ENCODE results near the gene ZMYND8. TPM values are rescaled to one million over a fixed set of nuclear protein-coding genes. Genes with fewer than 3 reads are reported as not detected.

ZMYND8 gene
- total and polyA plus RNA-seq, 2 donors (not counting 3 experiments of a cell fraction or from before 2014, with no cell fraction given), result 30.6 to 75.2 TPM

- no peak for FAIRE-seq
- POLR2A ChIA-PET, result interaction anchor here (0.6 kb wide), 2 partner anchors 14 to 31 kb away, joined by 3 to 4 read pairs; no protein-coding TSS in a partner anchor
Observed at GRCh38 chr20:47347661-47348435, 8.7 kb downstream of the ZMYND8 start.

More at GRCh38 chr20:47347661-47348435, 8.7 kb downstream of the ZMYND8 start:
- no TSS peak for BruUV-seq (replicated peaks)
- Histone ChIP-seq H3K9me3 (replicated peaks; ENCODE audit: control insufficient read depth, insufficient read depth, low read length) (no peaks in the 10 kb centered on the region), H3K36me3 (ENCODE audit: control insufficient read depth in 2 of 2, extremely low read depth in 1 of 2, insufficient read depth in 2 of 2, low read length in 2 of 2) (peaks cover 4 to 23% of the 10 kb centered on the region in 2 experiments), H3K4me2 (ENCODE audit: insufficient read depth, low read length) (peak overlapping the region; percentile 97), H3K4me1 (ENCODE audit: control insufficient read depth, extremely low read depth, insufficient read depth, low read length) (peaks cover 54% of the 10 kb centered on the region), H3K9me1 (replicated peaks; ENCODE audit: control insufficient read depth, extremely low read depth, insufficient read depth, low read length) (no peaks in the 10 kb centered on the region), H3K79me2 (ENCODE audit: control insufficient read depth, insufficient read depth, low read length) (peaks cover 91% of the 10 kb centered on the region), H2AFZ (ENCODE audit: low read depth, low read length) (no peak overlapping the region), H4K20me1 (replicated peaks; ENCODE audit: control insufficient read depth, extremely low read depth, insufficient read depth, low read length) (no peaks in the 10 kb centered on the region), H3K9ac (replicated peaks; ENCODE audit: extremely low read depth, insufficient read depth, low read length) (peak overlapping the region; percentile 49), H3K27me3 (ENCODE audit: control insufficient read depth in 2 of 2, insufficient read depth in 2 of 2, low read length in 2 of 2) (no peaks in the 10 kb centered on the region), H3K27ac (ENCODE audit: insufficient read depth, low read depth, low read length) (peak overlapping the region; percentile 97), H3K4me3 (replicated peaks in 1 of 3; ENCODE audit: insufficient read depth in 1 of 3, low read depth in 1 of 3, low read length in 3 of 3) (no peak overlapping the region)
- intact Hi-C loops (cut with micrococcal nuclease), result no loop called here
- CTCF ChIA-PET, result interaction anchor here (1.3 to 3.2 kb wide), 7 partner anchors 11 to 74 kb away, joined by 4 to 21 read pairs (median 5); no protein-coding TSS in a partner anchor
- no peak for TF ChIP-seq MYC (IDR thresholded peaks at IDR 0.05; ENCODE audit: low read depth, low read length)
- TF ChIP-seq POLR2A (IDR thresholded peaks at IDR 0.05; ENCODE audit: low read depth, low read length), result no peak
- no peak for TF ChIP-seq POLR2AphosphoS5 (IDR thresholded peaks at IDR 0.05; ENCODE audit: insufficient read depth, low read depth, low read length)
- TF ChIP-seq GATA2 (IDR thresholded peaks at IDR 0.05; ENCODE audit: insufficient read depth, insufficient read length, low read depth, low read length), result no peak
- TF ChIP-seq JUN (IDR thresholded peaks at IDR 0.05; ENCODE audit: borderline replicate concordance, insufficient read depth, insufficient read length, low read depth), result no peak
- no peak for TF ChIP-seq FOS (IDR thresholded peaks at IDR 0.05; ENCODE audit: borderline replicate concordance, insufficient read depth, low read length)
- TF ChIP-seq, protein P1, sequence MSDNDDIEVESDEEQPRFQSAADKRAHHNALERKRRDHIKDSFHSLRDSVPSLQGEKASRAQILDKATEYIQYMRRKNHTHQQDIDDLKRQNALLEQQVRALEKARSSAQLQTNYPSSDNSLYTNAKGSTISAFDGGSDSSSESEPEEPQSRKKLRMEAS (IDR thresholded peaks at IDR 0.05; ENCODE audit: insufficient read depth, insufficient read length), result no peak
- TF ChIP-seq, protein P2, sequence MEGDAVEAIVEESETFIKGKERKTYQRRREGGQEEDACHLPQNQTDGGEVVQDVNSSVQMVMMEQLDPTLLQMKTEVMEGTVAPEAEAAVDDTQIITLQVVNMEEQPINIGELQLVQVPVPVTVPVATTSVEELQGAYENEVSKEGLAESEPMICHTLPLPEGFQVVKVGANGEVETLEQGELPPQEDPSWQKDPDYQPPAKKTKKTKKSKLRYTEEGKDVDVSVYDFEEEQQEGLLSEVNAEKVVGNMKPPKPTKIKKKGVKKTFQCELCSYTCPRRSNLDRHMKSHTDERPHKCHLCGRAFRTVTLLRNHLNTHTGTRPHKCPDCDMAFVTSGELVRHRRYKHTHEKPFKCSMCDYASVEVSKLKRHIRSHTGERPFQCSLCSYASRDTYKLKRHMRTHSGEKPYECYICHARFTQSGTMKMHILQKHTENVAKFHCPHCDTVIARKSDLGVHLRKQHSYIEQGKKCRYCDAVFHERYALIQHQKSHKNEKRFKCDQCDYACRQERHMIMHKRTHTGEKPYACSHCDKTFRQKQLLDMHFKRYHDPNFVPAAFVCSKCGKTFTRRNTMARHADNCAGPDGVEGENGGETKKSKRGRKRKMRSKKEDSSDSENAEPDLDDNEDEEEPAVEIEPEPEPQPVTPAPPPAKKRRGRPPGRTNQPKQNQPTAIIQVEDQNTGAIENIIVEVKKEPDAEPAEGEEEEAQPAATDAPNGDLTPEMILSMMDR (IDR thresholded peaks at IDR 0.05; ENCODE audit: extremely low read depth in 1 of 2, insufficient read depth in 1 of 2, low read depth in 1 of 2, low read length in 2 of 2), result no peak
- TF ChIP-seq EZH2 (IDR thresholded peaks at IDR 0.05; ENCODE audit: borderline replicate concordance, low read depth, low read length, severe bottlenecking), result no peak
- dilution Hi-C loops (cut with MboI; ENCODE audit: extremely low pct_ligation_motif_present, low sequenced_read_pairs), result no loop called here
- no peak for DNase-seq (ENCODE audit: low read depth, low spot score)

Measured in endothelial cell of umbilical vein (primary cell).